HG03432 (cell line): ENCODE data around the gene TMPRSS9.
"Not testable (repeated sequence)": the region's sequence is repeated elsewhere in the genome, so short reads cannot be mapped to it uniquely, and the experiment has no call there.

Experiments
- ATAC-seq: cut with Tn5 transposase; IDR thresholded peaks from one replicate; pipeline ENCODE4 v1.9.1; 2021; ENCODE audit warnings: mild to moderate bottlenecking, moderate library complexity; ENCODE audit not compliant: unreplicated experiment

The TMPRSS9 gene

GRCh38 chr19:2341244-2341751 is 18.8 kb upstream of the TMPRSS9 start:
- ATAC-seq, result no peak

DNA sequence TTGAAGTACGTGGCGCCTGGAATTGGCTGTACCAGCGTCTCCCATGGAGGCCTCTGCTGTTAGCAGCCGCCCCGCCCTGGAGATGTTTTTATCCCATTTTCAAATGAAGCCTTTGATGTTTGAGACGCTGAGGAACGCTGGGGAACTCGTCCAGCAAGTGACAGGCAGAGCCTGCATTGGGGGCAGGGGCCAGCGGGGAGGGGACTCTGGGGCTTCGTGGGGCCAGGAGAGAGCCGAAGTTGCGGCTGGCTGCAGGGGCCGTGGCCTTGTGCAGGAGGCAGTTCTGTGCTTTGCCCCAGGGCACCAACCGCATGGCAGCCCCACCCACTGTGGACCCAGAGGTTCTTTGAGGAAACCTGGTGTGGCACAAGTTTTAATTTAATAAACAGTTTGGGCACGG is 18.1 kb upstream of the TMPRSS9 start:
- no peak for ATAC-seq

- no peak for ATAC-seq
These were observed 17.3 kb upstream of the TMPRSS9 start for GRCh38 chr19:2342656-2343288.

- no peak for ATAC-seq
These were observed 16.6 kb upstream of the TMPRSS9 start for GRCh38 chr19:2343289-2343982.

- no peak for ATAC-seq
These were observed 15.6 kb upstream of the TMPRSS9 start for GRCh38 chr19:2344381-2344870.

DNA sequence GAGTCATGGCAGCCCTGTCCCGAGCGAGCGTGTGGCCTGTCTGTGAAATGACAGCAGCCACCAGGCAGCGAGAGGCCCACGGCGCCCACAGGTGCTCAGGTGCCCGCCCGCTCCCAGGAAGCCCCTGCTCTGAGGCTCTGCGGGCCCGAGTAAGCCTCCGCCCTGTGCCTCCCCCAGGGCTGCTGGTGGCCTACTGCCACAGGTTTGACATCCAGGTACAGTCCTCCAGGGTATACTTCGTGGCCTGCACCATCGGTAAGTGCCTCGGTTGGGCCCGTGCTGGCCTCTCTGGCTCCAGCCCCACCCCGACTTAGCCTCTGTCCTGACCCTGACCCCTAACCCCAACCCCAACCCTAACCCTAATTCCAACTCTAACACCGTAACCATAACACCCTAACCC is 15.0 kb upstream of the TMPRSS9 start:
- ATAC-seq, result no peak

DNA sequence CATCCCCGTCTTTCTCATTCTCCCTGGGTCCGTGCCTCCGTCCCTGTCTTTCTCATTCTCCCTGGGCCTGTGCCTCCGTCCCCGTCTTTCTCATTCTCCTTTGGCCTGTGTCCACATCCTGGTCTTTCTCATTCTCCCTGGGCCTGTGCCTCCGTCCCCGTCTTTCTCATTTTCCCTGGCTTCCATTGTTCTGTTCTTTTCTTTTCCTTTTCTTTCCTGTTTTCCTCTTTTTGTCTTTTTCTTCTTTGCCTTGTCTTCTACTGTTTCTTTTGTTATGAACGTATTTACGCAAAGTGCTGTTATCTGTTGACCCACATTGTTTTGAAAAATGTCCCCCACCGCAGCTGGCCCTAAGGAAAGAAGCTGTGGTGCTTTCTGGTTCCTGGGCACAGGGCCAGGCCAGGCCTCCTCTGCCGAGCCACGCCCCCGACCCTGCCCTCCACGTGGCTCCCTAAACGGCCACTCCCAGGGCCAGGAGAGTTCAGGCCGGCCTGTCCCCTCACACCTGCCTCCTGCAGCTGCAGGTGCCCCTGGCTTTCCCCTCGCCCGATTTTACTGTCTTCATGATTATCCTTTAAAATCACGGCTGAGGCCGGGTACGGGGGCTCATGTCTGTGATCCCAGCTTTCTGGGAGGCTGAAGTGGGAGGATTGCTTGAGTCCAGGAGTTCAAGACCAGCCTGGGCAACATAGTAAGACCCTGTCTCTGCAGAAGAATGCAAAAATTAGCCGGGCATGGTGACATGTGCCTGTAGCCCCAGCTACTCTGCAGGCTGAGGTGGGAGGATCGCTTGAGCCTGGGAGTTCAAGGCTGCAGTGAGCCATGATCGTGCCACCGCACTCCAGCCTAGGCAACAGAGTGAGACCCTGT is 14.0 kb upstream of the TMPRSS9 start:
- no peak for ATAC-seq

DNA sequence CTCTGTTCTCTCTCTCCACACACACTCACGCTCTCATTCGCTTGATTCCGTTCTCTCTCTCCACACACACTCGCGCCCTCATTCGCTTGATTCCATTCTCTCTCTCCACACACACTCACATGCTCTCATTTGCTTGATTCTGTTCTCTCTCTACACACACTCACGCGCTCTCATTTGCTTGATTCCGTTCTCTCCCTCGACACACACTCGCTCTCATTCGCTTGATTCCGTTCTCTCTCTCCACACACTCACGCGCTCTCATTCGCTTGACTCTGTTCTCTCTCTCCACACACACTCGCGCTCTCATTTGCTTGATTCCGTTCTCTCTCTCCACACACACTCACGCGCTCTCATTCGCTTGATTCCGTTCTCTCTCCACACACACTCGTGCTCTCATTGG is 10.2 kb upstream of the TMPRSS9 start:
- not testable (repeated sequence) for ATAC-seq

DNA sequence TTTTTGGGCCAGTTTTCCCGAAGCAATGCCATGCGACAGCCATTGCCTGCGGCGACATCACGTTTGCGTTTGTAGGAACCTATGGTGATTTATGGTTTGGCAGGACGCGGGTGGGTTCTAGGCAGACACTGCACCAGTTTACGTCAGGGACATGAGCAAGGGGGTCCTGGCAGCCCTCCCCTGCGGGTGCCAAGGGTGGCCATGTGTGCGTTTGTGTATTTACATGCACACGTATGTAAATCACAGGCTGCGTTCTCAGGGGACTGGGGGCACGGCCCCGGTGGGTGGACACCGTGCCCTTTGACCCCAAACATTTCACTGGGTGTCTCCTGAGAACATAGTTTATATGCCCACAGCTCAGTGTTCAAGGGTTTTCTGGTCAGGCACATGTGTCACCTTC is 9.4 kb upstream of the TMPRSS9 start:
- no peak for ATAC-seq

DNA sequence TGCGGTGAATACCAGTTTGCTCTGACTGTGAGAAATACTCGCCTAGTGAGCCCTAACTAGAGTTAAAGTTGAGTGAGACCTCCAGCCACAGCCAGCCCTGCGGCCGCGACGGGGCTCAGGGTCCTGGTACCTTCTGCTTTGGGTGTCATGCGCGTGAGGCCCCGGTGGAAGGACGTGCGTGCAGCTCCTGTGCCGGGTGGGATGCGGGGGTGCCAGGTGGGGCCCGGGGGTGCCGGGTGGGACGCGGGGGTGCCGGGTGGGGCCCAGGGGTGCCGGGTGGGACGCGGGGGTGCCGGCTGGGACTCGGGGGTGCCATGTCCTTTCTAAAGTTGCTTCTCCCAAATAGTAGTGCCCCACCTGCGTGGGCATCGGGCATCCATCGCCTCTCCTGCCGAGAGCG is 8.5 kb upstream of the TMPRSS9 start:
- no peak for ATAC-seq

DNA sequence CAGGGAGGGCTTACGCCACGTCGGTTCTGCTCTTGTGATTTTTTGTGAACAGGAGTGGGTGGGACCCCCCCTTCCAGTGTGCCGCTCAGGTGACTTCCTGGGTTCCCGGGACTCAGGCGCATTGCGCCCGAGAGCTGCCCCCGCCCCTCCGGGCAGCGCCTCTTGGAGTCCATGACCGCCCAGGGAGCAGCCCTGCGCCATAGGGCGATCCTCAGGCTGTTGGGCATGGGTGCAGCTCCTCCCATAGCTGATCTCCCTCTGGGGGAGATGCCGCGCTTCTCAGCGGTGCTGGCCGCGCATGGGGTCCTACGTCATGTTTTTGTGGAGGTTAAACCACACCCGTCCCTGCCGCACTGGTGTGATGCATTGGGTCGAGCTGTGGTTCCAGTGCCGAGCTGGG is 7.9 kb upstream of the TMPRSS9 start:
- no peak for ATAC-seq

- ATAC-seq, result no peak
These were observed 6.7 kb upstream of the TMPRSS9 start for GRCh38 chr19:2353159-2353886.

DNA sequence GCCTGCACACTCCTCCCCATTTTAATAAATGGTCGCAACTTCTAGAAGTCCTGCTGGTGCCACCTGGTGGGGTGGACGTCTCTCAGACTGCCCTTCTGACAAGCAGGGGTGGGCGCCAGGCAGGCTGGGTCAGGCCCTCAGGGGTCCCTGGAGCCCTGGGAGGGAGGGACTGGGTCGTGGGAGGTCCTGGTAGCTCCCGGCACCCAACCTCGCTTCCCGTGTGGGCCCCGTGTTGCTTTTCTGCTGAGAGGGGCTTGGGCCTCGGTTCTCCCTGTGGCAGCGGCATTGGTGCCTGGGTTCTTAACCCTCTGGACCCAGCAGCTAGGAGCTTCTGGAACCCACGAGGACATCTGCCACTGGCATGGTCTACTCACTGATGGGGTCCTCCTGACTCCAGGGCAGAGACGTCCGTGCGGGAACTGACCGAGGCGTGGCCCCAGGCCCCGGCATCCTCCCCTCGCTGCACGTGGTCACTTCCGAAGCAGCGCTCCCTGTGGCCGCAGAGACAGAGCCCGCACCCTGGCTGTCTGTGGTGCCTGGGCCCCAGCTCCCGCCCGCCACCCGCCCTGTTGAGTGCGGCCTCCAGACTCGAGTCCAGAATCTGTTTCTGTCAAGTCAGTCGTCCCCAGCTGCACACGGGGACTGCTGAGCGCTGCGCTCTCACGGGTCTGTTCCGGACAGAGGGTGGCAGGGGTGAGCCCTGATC is 6.0 kb upstream of the TMPRSS9 start:
- ATAC-seq, result no peak

GRCh38 chr19:2354670-2355069 is 5.4 kb upstream of the TMPRSS9 start:
- no peak for ATAC-seq

DNA sequence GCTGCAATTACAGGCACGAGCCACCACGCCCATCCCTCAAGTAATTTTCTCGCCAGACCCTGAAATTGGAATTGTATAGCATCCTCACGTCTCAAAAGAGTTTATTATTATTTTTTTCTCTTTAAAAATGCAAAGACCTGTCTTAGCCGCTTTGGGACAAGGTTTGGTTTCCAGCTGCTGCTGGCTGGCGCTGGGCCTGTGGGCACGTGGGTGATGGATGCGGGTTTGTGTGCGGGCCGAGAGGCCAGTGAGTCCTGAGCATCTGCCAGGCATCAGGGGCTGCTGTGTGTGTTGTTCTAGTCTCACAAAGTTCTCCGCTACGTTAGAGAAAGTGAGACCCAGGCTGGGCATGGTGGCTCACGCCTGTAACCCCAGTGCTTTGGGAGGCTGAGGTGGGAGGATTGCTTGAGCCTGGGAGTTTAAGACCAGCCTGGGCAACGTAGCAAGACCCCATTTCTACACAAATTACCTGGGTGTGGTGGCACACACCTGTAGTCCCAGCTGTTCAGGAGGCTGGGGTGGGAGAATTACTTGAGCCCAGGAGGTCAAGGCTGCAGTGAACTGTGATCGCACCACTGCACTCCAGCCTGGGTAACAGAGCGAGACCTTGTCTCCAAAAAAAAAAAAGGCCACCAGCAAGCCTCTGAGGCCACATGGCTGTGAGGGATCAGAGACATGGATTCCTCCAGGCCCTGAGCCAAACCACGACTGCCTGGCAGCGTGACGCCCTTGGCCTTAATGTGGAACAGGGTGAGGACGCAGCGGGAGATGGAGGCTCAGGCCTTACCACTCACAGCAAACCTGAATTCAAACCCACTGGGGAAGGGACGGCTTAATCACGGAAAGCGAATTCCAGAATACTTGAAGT is 4.7 kb upstream of the TMPRSS9 start:
- ATAC-seq, result no peak

GRCh38 chr19:2356036-2356646 is 3.9 kb upstream of the TMPRSS9 start:
- no peak for ATAC-seq

GRCh38 chr19:2357279-2358206 is 2.5 kb upstream of the TMPRSS9 start:
- ATAC-seq, result no peak
